SU-DHL-6 (cell line): ENCODE measurements around the gene PGC.

Experiments
- CTCF ChIP-seq: fragments of 200-600 bp; sonication (generic); IDR thresholded peaks from one replicate; pipeline ENCODE4 v1.5.1; 2017; ENCODE audit warnings: antibody characterized with exemption, mild to moderate bottlenecking, low read length, moderate library complexity; ENCODE audit not compliant: insufficient read depth, poor library complexity, severe bottlenecking
- EZH2phosphoT487 ChIP-seq: fragments of 200-600 bp; sonication (generic), shearing (Covaris generic); conservative IDR thresholded peaks from 2 replicates; pipeline ENCODE4 v1.6.1; 2018; ENCODE audit warnings: mild to moderate bottlenecking, antibody characterized with exemption, low read length, moderate library complexity, mixed read lengths

DNA sequence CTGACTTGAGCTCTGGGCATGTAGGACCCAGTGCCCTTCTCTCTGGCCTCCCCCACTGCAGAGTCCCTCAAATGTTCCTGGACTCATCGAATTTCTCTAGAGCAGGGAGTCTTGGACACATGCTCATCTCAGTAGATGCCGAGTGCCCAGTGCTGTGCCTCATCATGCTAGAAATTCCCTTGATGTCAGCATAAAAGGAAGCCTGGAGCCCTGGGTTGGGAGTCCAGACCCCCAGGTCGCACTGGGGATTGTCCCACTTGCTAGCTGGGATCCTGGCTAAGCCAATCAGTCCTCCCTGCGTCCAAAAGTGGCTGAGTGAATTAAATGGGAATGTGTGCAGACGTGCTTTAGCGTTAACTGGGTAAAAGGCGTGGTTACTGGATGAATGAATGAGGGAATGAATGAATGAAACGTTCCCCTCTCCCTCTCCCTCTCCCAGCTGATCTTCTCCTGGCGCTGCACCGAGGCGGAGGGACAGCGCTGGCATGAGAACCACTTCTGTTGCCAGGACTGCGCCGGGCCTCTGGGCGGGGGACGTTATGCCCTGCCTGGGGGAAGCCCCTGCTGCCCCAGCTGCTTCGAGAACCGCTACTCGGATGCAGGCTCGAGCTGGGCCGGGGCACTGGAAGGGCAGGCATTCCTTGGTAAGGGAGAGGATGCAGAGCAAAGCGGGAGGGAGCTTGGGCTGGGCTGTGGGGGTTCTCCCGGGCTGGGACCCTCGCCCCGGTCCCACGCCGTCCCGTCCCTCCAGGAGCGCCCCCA, 38.7 kb upstream of the PGC start:
- TF ChIP-seq CTCF (no peak), EZH2phosphoT487 (no peak)
